Sigmoid colon (tissue), 4 donors: ENCODE measurements around the gene FRMPD4.

Source experiments
- EP300 ChIP-seq, 4 donors: sonication (generic); formaldehyde crosslinking; IDR thresholded peaks; one replicate each; pipeline ENCODE4 v1.6.1; 2017; ENCODE audit warnings: antibody characterized with exemption in 4 of 4
- POLR2A ChIP-seq, 2 donors: fragments of 450-650 bp; IDR thresholded peaks; one replicate each; pipeline ENCODE4 v1.6.1; 2016; ENCODE audit warnings: antibody characterized with exemption in 2 of 2, mild to moderate bottlenecking in 2 of 2, moderate library complexity in 2 of 2
- POLR2AphosphoS5 ChIP-seq, 4 donors: sonication (generic); formaldehyde crosslinking; IDR thresholded peaks; one replicate each; pipeline ENCODE4 v1.6.1; 2017; ENCODE audit warnings: antibody characterized with exemption in 4 of 4
- TF ChIP-seq, protein P1 (sequence below), 4 experiments: fragments of 450-650 bp in 3 of 4; fragments of 200-600 bp in 1 of 4; IDR thresholded peaks; one replicate each; pipeline ENCODE4 v1.5.1; 2016 to 2019; ENCODE audit warnings: antibody characterized with exemption in 4 of 4, mild to moderate bottlenecking in 3 of 4, moderate library complexity in 2 of 4

DNA sequence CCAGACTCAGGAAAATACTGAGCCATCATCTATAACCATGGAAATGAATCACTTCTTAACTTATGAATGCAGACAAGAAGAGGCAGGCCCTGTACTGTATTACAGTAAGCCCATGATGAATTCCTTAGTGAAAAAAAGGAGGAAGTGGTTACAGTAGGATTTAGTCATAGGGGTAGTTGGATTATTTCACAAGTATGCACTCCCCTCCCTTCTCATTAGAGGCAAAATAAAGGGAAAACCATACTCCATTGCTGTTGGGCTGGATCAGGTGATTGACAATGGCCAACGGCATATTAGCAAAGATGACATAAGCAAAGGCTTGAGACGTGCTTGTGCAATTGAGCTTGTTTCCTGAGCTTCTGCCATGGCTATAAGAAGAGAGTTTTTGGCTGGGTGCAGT, 471.8 kb downstream of the FRMPD4 start:
- TF ChIP-seq, protein P1, sequence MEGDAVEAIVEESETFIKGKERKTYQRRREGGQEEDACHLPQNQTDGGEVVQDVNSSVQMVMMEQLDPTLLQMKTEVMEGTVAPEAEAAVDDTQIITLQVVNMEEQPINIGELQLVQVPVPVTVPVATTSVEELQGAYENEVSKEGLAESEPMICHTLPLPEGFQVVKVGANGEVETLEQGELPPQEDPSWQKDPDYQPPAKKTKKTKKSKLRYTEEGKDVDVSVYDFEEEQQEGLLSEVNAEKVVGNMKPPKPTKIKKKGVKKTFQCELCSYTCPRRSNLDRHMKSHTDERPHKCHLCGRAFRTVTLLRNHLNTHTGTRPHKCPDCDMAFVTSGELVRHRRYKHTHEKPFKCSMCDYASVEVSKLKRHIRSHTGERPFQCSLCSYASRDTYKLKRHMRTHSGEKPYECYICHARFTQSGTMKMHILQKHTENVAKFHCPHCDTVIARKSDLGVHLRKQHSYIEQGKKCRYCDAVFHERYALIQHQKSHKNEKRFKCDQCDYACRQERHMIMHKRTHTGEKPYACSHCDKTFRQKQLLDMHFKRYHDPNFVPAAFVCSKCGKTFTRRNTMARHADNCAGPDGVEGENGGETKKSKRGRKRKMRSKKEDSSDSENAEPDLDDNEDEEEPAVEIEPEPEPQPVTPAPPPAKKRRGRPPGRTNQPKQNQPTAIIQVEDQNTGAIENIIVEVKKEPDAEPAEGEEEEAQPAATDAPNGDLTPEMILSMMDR (IDR thresholded peaks at IDR 0.05): no peak
- TF ChIP-seq POLR2A (IDR thresholded peaks at IDR 0.05): no peak
- TF ChIP-seq POLR2AphosphoS5 (IDR thresholded peaks at IDR 0.05): no peak
- no peak for TF ChIP-seq EP300 (IDR thresholded peaks at IDR 0.05)
